EH (cell line): Measurements from ENCODE around the gene SBK1.
"Not testable (repeated sequence)": the region's sequence is repeated elsewhere in the genome, so short reads cannot be mapped to it uniquely, and the experiment has no call there.

Source experiments
- DNase-seq: peaks from one replicate; pipeline ENCODE4 v3.0.0-alpha.2; 2015; ENCODE audit warnings: low read depth

The SBK1 gene

DNA sequence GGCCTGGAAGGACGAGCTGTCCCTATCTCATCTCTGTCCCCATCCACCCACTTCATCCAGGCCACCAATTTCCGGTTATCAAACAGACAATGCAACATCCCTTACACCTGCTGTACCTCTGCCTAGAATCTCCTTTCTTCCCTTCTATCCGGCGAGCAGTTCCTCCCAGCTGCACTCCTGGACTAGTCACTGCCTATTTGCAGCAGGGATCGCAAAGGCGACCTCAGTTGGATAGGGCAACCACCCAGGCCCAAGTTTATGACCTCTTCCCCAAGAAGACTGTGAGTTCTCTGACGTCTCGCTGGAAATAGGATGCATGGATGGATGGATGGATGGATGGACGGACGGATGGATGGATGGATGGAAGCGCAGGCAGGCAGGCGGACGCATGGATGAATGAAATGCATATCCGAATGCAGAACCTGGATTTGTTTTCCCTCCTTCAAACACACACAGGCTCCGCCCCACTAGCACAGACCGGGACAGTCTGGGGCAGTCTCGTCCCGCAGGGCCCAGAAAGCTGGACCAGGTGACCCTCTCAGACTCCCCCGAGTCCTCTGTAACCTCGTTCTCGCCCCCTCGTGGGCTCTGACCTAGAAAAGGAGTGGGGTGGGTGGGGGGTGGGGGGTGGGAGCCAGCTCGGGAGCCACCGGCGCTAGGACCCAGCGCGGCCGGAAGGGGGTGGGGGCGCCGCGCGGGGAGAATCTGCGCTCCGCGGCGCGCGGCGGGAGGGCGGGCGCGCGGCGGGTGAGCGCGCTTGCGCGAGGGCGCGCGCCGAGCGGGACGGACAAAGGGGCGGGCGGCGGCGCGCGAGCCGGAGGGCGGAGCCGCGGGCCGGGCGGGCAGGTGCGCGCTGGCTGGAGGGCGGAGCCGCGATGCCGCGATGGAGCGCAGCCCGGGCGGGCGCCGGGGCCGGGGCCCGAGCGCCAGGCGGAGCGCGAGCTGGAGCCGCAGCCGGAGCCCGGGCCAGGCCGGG, at the start of gene SBK1:
Gene SBK1, plus strand, starts transcription at position 875 of the 976 bp plus-strand sequence. CDS start 24,867 bp downstream, outside the sequence.
- peak; percentile 56 for DNase-seq

DNA sequence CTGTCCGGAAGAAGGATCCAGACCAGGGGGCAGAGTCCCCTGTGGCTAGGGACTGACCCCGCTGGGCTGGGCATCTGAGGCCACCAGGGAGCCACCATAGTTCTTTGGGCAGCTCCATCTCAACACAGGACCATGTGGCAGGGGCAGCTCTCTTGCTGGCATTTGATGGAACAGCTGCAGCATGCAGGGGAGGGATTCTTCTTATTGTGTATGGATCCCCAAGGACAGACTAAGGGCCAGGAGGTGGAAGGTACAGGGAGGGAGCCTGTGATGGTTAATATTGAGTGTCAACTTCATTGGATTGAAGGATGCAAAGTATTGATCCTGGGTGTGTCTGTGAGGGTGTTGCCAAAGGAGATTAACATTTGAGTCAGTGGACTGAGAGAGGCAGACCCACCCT, 42.8 kb upstream of the SBK1 start:
- not testable (repeated sequence) for DNase-seq

DNA sequence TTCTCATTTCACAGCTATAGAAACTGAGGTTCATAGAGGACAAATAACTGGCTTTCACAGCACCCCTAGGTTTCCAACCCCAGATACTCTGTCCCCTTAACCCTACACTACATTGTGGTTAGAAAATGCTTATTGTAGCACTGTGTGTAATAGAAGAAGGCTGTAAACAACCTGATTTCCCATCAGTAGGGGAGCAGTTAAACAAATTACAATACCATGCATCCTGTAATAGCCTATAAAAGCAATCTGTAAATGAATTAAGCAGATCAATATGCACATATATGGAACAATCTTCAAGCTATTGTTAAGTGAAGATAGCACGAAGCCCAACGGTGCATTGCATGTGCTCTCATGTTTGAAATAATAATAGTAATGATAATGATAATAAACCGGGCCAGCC, 41.3 kb upstream of the SBK1 start:
- DNase-seq: no peak

DNA sequence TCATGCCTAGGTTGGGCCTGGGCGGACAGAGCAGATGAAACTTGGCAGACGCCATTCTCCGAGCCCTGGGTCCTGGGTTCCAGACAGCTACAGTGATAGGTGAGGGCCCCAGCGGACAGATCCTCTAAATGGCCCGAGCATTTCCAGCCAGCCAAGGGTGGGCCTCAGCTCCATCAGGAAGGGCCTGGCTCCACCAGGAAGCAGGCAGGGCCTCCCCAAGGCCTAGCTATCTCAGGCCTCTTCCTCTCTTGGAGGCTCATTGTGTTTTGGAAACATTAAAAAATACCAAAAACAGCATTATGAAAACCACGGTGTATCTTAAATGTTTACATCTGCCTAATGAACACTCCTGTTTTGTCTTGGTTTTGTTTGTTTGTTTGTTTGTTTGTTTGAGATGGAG, 38.2 kb upstream of the SBK1 start:
- no peak for DNase-seq

DNA sequence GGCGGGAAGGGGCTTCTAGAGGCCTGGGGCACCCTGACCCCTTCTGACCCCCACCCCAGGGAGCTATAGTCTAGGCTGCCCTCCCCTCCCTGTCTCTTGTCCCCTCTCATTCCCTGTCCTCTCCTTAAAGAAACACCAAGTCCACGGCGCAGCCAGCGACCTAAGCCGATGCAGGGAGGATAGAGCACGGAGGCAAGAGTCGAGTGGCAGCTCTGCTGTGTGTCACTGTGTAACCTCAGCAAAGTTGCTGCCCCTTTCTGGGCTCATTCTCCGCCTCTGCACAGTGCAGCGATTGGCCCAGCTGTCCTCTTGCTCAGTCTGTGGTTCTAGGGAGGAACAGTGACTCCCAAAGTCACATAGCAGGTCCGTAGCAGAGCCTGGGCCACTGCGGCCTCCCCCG, 36.5 kb upstream of the SBK1 start:
- DNase-seq: no peak

DNA sequence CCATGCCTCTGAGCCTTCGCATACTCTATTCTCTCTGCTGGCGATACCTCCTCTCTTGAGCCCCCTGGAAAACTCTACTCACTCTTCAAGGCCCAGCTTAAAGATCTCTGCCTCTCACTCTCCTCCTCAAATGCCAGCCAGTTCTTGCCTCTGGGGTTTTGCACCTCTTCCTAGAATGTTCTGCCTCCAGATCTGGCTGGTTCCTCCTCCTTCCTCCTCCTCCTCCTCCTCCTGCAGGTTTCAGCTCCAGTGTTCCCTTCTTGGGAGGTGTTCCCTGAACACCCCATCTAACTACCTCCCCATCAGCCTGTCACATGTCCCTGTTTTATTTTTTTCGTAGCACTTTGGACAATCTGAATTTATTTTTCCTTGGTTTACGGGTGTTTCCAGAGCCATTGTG, 35.1 kb upstream of the SBK1 start:
- no peak for DNase-seq

DNA sequence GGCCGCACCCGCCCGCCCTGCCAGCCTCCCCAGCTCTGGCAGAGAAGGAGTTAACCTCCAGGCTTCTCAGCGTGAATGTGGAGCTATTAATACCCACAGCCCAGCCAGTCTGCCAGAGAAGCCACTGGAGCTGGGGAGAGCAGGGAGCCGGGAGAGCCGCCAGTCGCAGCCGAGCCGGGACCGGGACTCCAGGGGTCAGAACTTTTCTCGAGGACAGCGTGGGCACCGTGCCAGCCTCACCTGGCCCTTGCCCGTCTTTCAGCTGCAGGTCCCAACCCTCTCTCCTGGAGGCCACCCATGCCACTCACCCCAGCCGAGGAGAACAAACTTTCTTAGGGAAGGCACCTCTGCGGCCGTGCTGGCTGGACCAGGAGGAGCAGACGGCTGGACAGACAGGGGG, 33.8 kb upstream of the SBK1 start:
- peak; percentile 33 for DNase-seq

DNA sequence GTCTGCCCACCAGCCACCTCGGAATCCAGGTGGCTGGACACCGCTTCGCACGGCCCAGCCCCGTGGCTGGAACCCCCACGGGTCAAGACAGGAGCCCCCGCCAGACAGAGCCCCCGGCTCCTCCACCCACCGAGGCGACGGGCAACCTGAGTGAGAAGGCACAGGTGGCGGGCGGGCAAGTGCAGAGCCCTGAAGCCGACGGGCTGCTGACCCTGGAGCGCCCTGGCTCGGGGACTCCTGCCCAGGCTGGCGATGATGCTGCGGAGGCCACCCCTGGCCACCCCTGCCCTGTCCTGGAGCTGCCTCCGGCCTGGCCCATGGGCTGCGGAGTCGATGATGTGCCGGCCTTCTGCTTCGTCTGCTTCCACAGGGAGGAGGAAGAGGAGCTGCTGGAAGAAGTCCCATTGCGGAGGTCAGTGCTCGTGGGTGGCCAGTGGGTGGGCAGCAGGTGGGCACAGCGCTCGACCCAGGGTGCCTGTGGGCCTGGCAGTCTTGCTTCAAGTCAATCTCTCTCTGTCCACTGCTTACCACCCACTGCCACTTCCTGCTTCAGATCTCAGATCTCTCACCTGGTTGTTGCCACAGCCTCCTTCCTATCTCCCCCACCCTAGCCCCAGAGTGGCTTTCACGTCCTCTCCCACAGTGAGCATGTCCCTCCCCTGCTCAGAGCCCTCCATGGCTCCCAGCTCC, 33.1 kb upstream of the SBK1 start:
- DNase-seq: no peak

DNA sequence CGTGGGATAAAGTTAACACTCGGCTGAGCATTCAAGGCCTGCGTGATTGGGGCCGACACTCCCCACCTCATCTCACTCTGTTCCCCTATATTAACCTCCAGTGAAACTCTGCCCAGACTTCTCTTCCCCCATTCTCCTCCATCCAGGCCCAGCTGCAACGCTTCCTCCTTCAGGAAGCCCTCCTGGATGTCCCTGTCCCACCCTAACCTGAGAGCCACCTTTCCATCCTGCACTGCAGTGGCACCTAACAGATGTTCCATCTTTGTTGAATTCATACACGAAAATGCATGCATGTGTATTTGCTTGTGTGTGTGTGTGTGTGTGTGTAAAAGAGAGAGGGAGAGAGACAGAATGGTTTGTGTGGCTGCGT, 32.6 kb upstream of the SBK1 start:
- no peak for DNase-seq

DNA sequence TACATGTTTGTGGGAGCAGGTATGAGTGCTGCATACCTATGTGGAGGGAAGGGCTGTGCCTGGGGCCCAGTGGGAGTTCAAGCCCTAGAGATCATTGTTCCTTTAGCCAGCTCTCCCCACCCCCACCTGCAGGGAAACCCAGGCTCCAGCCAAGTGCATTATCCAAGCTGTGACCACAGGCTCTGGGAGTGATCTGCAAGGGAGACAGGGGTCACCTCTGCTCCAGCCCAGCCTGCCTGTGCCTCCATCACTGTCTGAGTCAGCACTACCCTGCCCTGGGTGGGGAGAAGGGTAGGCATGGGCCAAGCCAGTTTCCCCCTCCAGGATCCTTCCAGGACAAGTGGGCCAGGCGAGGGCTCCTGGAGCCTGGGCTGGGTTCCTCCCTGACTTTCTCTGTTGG, 32.1 kb upstream of the SBK1 start:
- no peak for DNase-seq

DNA sequence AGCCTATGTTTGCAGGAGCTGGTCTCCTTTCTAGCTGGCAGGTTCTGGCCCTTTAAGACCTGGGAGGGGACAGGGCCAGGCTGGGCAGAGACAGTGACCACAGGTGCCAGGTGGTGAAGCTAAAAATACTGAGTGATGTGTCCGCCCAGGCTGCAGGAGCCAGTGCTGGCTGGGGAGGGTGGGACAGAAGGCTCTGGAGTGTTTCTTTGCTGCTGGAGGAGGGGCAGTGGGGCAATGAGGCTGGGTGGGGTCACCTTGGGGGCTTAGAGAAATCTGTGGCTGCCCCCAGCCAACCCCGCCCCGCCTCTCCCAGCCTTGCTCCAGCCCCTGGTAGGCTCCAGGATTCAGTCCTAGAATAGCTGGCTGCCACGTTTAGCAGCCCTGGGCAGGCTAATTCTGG, 30.4 kb upstream of the SBK1 start:
- DNase-seq: no peak

DNA sequence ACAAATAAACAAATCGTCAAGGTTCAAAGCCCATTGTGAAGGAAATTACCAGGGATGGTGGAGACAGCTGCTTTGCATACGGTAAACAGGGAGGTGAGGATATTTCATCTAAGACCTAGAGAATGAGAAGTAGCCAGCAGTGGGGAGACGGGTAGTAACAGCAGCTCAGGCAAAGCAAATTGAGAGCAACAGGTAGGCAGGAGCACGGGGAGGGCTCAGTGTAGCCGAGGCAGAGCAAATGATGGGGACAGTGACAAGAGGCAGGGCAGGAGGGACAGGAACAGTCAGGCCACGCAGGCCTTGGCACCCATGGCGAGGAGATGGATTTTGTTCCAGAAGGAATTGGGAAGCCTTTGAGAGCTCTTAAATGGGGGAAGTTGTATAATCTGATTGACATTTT, 29.0 kb upstream of the SBK1 start:
- no peak for DNase-seq

DNA sequence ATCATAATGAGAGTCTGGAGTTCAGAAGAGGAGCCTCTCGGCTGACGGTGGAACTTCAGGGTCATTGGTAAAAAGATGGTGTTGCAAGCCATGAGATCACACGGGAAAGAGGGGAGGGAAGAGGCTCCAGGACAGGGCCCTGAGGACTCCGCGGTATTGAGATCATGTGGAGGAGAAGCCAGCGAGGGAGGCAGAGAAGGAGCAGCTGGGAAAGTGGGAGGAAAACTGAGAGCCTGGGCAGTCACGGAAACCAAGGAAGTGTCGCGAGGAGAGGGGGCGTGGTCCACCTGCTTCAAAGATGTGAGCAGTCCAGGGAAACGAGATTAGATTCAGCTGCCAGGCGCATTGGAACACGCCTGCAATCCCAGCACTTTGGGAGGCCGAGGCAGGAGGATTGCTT, 27.7 kb upstream of the SBK1 start:
- peak; percentile 8 for DNase-seq

DNA sequence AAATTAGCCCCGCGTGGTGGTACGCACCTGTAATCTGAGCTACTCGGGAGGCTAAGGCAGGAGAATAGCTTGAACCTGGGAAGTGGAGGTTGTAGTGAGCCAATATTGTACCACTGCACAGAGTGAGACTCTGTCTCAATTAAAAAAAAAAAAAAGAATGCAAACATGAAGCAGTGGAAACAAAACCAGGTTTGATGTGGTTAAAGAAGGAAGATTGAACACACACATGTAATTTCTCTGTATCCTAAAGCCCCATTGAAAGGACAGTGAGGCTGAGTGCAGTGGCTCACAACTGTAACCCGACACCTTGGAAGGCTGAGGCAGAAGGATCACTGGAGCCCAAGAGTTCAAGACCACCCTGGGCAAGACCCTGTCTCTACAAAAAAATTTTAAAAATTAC, 26.5 kb upstream of the SBK1 start:
- DNase-seq: no peak

DNA sequence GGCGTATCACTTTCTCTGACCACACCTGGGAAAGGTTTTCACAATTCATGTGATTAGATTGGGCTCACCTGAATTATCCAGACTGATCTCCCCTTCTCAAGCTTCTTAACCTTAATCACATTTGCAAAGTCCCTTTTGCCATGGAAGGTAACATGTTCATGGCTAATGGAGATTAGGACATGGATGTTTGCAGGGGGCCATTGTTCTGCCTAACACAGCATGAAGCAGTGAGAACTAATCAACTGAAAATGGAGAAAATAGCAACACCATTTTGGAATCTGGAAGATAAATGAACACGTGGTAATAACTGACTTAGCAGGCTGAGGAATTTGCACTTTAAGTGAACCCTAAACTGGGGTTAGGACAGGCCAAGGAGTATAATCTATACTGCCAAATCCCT, 25.0 kb upstream of the SBK1 start:
- DNase-seq: no peak

DNA sequence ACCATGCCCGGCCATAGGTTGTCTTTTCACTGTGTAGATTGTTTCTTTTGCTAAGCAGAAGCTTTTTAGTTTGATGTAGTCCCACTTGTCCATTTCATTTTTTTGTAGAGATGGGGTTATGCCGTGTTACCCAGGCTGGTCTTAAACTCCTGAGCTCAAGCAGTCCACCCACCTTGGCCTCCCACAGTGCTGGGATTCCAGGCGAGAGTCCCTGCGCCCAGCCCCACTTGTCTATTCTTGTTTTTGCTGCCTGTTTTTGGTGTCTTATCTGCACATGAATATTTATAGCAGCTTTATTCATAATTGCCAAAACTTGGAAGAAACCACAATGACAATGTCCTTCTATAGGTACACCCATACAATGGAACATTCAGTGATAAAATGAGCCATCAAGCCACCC, 18.8 kb upstream of the SBK1 start:
- no peak for DNase-seq

DNA sequence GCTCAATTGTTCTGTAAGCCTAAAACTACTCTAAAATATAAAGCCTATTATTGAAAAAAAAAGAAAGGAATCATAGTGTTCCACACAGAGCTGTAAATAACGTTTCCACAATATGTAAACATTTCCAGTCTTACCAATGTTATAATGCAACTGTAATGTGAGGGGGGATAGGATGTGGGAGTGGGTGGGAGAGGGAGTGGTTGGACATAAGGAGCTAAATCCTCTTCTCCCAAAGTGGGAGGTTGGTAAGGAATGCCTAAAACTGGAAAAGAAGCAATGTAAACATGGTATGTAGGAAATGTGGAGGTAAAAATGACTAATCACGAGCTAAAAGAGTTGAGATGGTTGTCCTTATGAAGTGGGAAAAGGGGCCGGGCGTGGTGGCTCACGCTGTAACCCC, 17.6 kb upstream of the SBK1 start:
- DNase-seq: no peak

DNA sequence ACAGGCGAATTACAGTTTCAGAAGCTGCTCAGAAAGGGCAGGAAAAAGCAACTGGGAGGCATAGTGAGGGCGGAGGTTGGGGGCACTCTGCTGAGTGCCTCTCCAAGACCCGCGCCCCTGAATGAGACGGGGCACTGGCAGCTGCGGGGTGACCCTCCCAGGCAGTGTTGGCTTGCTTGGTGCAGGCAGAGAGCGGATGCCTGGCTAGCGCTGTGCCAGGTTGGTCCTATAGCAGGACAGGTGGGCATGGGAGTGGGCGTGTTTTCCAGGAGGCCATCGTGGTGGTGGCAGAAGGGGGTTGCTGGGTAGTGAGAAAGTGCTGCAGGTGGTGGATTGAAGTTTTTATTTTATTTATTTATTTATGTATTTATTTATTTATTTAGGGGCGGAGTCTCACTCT, 16.0 kb upstream of the SBK1 start:
- no peak for DNase-seq

DNA sequence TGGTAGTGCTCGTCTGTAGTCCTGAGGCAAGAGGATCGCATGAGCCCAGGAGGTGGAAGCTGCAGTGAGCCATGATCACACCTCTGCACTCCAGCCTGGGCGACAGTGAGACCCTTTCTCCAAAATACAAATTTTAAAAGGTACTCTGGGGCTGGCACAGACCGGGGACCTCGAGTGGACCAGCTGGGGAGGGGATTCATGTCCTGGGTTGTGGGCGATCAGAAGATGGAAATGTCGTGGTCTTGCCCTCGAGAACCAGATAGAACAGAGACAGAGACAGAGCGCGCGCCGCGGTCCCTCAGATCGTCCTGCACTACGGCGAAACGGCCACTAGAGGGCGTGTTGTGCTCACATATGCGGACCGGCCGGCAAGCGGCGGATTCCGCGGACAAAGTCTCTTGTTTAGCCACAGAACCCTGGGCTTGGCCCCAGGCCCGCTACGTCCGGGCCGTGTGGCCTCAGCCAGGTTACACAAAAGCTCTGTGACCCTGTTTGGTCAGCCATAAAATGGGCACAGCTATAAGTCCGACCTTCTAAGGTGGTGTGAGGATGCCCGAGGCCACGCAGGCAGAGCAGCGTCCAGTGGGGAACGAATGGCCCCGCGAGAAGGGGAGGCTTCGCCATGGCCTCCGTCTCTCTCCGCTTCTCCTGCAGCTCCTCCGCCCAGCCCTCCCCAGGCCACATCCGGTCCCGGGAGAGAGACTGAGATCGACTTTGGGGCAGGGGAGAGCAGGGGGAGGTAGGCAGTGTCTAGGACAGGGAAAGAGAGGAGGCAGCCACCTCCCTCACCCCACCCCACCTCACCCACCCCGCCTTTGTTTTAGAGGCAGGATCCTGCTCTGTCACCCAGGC, 14.6 kb upstream of the SBK1 start:
- DNase-seq: peak; percentile 78

DNA sequence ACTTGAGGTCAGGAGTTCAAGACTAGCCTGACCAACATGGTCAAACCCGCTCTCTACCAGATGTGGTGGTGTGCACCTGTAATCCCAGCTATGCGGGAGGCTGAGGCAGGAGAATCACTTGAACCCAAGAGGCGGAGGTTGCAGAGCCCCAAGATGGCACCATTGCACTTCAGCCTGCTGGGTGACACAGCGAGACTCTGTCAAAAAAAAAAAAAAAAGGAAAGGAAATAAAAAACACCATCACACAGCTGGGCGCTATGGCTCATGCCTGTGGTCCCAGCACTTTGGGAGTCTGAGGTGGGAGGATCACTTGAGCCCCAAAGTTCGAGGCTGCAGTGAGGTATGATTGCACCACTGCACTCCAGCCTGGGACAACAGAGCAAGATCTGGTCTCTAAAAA, 13.3 kb upstream of the SBK1 start:
- no peak for DNase-seq

DNA sequence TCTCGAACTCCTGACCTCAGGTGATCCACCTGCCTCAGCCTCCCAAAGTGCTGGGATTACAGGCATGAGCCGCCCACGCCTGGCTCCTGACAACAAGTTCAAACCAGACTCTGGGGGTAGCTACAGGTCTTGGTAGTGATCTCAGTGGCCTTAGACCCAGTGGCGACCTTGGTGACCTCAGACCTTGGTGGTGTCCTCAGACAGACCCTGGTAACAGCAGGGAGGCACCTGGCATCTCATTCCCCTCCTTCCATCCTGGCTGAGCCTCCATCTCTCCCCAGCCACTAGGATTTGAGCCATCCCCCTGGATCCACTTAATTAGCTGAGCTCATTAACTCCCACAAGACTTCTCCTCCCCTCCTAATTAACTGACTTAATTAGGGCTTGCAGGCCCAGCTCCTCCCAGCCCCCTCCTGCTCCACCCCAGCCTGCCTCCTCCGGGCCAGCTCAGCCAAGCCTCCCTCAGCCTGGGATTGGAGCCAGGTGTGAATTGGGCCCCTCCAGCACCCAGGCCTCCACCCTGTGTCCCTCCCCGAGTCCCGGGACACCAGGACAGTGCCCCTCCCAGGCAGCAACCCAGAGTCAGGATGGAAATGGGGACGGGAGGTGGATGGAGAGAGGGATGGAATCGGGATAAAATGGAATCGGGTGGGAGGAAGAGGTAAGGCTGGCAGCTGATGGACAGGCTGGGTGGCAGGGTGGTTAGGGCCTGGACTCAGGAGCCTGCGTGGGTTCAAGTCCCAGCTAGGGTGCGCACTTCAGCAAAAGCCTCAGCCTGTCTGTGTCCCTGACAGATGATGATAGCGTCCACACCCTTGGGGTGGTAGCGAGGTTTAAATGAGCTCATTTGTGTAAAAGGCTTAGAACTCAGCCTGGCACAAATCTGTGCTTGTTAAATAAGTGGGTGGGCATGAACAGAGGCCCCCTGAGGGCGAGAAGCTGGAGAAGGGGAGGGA, 11.2 kb upstream of the SBK1 start:
- DNase-seq: no peak
